Body of pancreas (tissue), 4 donors: Measurements from ENCODE around the gene TTC31. TPM values are rescaled to one million over a fixed set of nuclear protein-coding genes. Genes with fewer than 3 reads are reported as not detected.
"Not testable (repeated sequence)": the region's sequence is repeated elsewhere in the genome, so short reads cannot be mapped to it uniquely, and the experiment has no call there.

Source experiments
- ATAC-seq: fragments of 150-250 bp; one replicate; pipeline ENCODE4 v1.9.1; 2016
- DNase-seq, 4 donors: peaks; one replicate each; pipeline ENCODE4 v3.0.0-alpha.2; 2019
- H3K27ac ChIP-seq, 4 donors: fragments of 200-600 bp; sonication (generic); 1 replicate in 3 of 4; 2 replicates in 1 of 4; pipeline versions ENCODE4 v1.5.1 to v1.6.1; 2016 to 2019; ENCODE audit warnings: mild to moderate bottlenecking in 1 of 4, mixed read lengths in 1 of 4, moderate library complexity in 1 of 4
- H3K27me3 ChIP-seq, 2 donors: fragments of 200-600 bp; sonication (generic); one replicate each; pipeline ENCODE4 v1.6.0; 2016; ENCODE audit warnings: mild to moderate bottlenecking in 1 of 2
- H3K36me3 ChIP-seq, 2 donors: fragments of 200-600 bp; sonication (generic); replicated peaks in 1 of 2; 2 replicates each; pipeline ENCODE4 v1.5.1; 2016; ENCODE audit warnings: low read depth in 2 of 2; ENCODE audit not compliant: insufficient read depth in 1 of 2
- H3K4me1 ChIP-seq: fragments of 200-600 bp; sonication (generic); one replicate; pipeline ENCODE4 v1.6.0; 2016
- H3K4me3 ChIP-seq, 2 donors: fragments of 200-600 bp; sonication (generic); 1 replicate in 1 of 2; 2 replicates in 1 of 2; pipeline ENCODE4 v1.5.1; 2016 to 2019
- H3K9me3 ChIP-seq, 3 donors: fragments of 200-600 bp; sonication (generic); 1 replicate in 2 of 3; 2 replicates in 1 of 3; pipeline ENCODE4 v1.5.1; 2016
- POLR2A ChIP-seq, 3 donors: fragments of 450-650 bp; IDR thresholded peaks; one replicate each; pipeline ENCODE4 v1.6.1; 2016; ENCODE audit warnings: antibody characterized with exemption in 3 of 3, mild to moderate bottlenecking in 2 of 3
- WGBS, 2 donors: methylation state at CpG; one replicate each; pipeline ENCODE4 v1.1.5; 2017; 5-methylcytosine and 5-hydroxymethylcytosine counted together
- intact Hi-C: fragments of 100-400 bp; cut with DNase I; formaldehyde crosslinking; loops from one replicate; pipeline ENCODE4 v1.15.1; 2023
- total RNA-seq, 2 donors: library from RNA; depleted of rRNA; stranded (reverse); fragments of >200 nt; gene quantifications; one replicate each; pipeline ENCODE4 v1.1.0, GENCODE V29; 2016
- TF ChIP-seq, protein P1 (sequence below), 7 experiments: fragments of 450-650 bp in 4 of 7; fragments of 200-600 bp in 3 of 7; sonication (generic) in 3 of 7; IDR thresholded peaks; one replicate each; pipeline ENCODE4 v1.5.1; 2016 to 2019; ENCODE audit warnings: antibody characterized with exemption in 7 of 7

The TTC31 gene
- total RNA-seq, 2 donors from 2014 or later: 26.5 to 28.3 TPM

DNA sequence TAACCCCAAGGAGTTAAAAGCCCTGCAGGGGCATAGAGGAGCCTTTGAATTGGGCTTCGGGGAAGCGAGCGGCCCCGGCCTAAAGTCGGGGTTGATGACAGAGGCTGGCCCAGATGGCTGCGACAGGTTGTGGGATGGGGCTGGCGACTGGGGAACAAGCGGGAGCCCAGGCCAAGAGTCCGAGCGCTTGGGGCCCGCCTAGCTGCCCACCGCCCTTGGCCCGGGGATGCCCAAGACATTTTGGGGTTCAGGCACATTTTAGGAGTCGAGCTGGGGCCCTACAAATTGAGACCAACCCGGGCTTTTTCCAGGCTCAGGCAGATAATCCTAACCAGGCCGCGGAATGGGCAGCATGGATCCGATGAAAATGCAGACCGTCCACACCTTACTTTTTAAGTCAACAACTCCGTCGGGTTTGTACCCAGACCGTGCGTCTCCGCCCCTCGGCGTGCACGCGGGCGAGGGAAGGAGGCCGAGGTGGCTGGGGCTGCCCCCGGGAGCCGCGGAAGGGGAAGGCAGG lies 41.7 kb upstream of the TTC31 start:
- intact Hi-C loops: no loop called here
- no peaks in the 10 kb centered on the region for H3K36me3 ChIP-seq
- TF ChIP-seq, protein P1, sequence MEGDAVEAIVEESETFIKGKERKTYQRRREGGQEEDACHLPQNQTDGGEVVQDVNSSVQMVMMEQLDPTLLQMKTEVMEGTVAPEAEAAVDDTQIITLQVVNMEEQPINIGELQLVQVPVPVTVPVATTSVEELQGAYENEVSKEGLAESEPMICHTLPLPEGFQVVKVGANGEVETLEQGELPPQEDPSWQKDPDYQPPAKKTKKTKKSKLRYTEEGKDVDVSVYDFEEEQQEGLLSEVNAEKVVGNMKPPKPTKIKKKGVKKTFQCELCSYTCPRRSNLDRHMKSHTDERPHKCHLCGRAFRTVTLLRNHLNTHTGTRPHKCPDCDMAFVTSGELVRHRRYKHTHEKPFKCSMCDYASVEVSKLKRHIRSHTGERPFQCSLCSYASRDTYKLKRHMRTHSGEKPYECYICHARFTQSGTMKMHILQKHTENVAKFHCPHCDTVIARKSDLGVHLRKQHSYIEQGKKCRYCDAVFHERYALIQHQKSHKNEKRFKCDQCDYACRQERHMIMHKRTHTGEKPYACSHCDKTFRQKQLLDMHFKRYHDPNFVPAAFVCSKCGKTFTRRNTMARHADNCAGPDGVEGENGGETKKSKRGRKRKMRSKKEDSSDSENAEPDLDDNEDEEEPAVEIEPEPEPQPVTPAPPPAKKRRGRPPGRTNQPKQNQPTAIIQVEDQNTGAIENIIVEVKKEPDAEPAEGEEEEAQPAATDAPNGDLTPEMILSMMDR (IDR thresholded peaks at IDR 0.05): no peak
- no peak for TF ChIP-seq POLR2A (IDR thresholded peaks at IDR 0.05)
- H3K4me1 ChIP-seq: peaks cover 39% of the 10 kb centered on the region
- H3K9me3 ChIP-seq: no peaks in the 10 kb centered on the region
- DNase-seq: no peak
- ATAC-seq: no peak
- 2 to 12% methylated on average over 9 to 33 of the region's 33 CpGs for WGBS, 2 donors
- no peaks in the 10 kb centered on the region for H3K27me3 ChIP-seq
- H3K27ac ChIP-seq: peak overlapping the region; percentile 95 to 98 (median 96)
- peak overlapping the region; percentile 26 to 45 for H3K4me3 ChIP-seq

DNA sequence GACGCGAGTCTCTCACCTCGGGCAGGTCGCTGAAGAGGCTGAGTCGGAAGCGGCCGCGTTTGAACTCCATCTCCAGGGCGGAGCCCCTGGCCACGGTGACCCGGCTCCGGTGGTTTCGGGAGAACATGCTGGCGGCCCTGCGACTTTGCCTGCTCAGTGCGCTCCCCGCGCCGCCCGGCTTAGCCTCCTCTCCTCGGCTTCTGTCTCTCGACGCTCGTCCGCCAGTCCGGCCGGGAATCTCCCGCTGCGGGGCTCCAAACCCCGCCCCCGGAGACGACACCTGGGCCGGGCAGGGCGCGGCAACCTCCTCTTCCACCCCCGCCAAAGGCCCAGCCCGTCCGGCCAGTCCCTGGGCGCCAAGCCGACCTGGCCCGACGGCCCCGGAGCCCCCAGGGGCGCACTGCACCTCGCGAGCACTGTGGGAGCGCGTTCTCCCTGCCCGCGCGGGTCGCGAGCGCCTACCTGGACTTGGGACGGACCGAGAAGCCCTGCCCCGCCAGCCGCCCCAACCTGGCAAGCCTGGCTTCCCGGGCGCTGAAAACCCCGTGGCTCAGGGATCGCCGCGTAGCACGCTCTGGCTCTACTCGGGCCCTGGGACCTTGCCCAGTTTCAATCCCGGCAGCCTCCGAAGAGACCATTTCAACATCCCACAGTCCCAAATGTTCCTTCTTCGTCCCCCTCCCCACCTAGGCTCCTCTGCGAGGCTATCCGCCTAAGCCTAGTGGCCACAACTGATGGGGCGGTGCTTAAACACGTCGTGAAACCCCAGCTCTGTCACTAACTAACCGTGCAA lies 41.0 kb upstream of the TTC31 start, which contains the start of gene RTKN:
TSS of gene RTKN (minus strand) at position 248 of the 793 bp plus-strand sequence. CDS start at position 127, 121 bp downstream.
- ATAC-seq (peak; percentile 67), DNase-seq (peak; percentile 79 to 86 (median 83))
- WGBS, 2 donors: 3 to 7% methylated on average over 11 to 73 of the region's 75 CpGs
- no peaks in the 10 kb centered on the region for H3K36me3 ChIP-seq
- H3K27ac ChIP-seq: peak within 1 kb of the TSS; percentile 95 to 98 (median 96)
- peaks cover 34% of the 10 kb centered on the region for H3K4me1 ChIP-seq
- peak; percentile 75 to 96 (median 92) for TF ChIP-seq POLR2A (IDR thresholded peaks at IDR 0.05)
- TF ChIP-seq, protein P1 (IDR thresholded peaks at IDR 0.05): peak in 5 of 7 experiments; percentile 13 to 52 (median 38)
- peak within 1 kb of the TSS; percentile 26 to 45 for H3K4me3 ChIP-seq
- H3K9me3 ChIP-seq: no peaks in the 10 kb centered on the region
- intact Hi-C loops: no loop called here
- no peaks in the 10 kb centered on the region for H3K27me3 ChIP-seq

DNA sequence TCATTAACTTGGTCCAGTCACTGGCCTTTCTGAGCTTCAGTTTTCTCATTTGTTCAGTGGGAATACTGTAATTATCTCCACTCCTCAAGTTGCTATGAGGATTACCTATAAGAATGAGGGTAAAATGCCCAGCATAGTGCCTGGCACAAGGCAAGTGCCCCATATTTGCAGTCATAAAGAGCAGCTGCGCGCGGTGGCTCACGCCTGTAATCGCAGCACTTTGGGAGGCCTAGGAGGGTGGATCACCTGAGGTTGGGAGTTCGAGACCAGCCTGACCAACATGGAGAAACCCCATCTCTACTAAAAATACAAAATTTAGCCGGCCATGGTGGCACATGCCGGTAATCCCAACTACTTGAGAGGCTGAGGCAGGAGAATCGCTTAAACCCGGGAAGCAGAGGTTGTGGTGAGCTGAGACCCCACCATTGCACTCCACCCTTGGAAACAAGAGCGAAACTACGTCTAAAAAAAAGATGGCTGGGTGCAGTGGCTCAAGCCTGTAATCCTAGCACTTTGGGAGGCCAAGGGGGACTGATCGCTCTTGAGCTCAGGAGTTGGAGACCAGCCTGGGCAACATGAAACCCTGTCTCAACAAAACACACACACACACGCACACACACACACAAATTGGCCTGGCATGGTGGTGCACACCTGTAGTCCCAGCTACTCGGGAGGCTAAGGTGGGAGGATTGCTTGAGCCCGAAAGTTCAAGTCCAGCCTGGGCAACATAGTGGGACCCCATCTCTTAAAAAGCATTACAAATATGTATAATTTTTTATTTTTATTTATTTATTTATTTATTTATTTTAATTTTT lies 40.2 kb upstream of the TTC31 start:
- H3K36me3 ChIP-seq, H3K27me3 ChIP-seq, H3K9me3 ChIP-seq, DNase-seq, intact Hi-C loops, ATAC-seq: not testable (repeated sequence)
- Histone ChIP-seq H3K4me3 (peak overlapping the region in 1 of 2 donors; percentile 26), H3K4me1 (peaks cover 37% of the 10 kb centered on the region), H3K27ac (peak overlapping the region; percentile 95 to 98 (median 96))
- WGBS, 2 donors: 65 to 73% methylated on average over 16 of the region's 16 CpGs

GRCh38 chr2:74444498-74445318 lies 38.2 kb upstream of the TTC31 start:
- Histone ChIP-seq H3K27ac (no peak overlapping the region), H3K4me1 (peaks cover 18% of the 10 kb centered on the region), H3K4me3 (no peak overlapping the region), H3K36me3 (no peaks in the 10 kb centered on the region), H3K27me3 (no peaks in the 10 kb centered on the region), H3K9me3 (no peaks in the 10 kb centered on the region)
- 32 to 46% methylated on average over 4 to 5 of the region's 5 CpGs for WGBS, 2 donors
- ATAC-seq (no peak), DNase-seq (no peak)
- intact Hi-C loops: no loop called here
- TF ChIP-seq, protein P1 (IDR thresholded peaks at IDR 0.05): no peak
- TF ChIP-seq POLR2A (IDR thresholded peaks at IDR 0.05): no peak
